Lung microvascular endothelial cell (primary cell): ENCODE data around the gene ANO4. TPM values are rescaled to one million over a fixed set of nuclear protein-coding genes. Genes with fewer than 3 reads are reported as not detected.
"Not testable (repeated sequence)": the region's sequence is repeated elsewhere in the genome, so short reads cannot be mapped to it uniquely, and the experiment has no call there.

Source experiments
- DNase-seq, 2 donors: peaks; one replicate each; pipeline versions ENCODE4 v3.0.0 to v3.0.0-alpha.2; 2010; ENCODE audit warnings: low read depth in 2 of 2
- total RNA-seq: library from RNA; depleted of rRNA; stranded (reverse); fragments of >200 nt; gene quantifications from 2 replicates; pipeline ENCODE4 v1.2.1, GENCODE V29; 2014

ANO4 gene
- total RNA-seq, 1 donor from 2014 or later: 0.99 TPM

DNA sequence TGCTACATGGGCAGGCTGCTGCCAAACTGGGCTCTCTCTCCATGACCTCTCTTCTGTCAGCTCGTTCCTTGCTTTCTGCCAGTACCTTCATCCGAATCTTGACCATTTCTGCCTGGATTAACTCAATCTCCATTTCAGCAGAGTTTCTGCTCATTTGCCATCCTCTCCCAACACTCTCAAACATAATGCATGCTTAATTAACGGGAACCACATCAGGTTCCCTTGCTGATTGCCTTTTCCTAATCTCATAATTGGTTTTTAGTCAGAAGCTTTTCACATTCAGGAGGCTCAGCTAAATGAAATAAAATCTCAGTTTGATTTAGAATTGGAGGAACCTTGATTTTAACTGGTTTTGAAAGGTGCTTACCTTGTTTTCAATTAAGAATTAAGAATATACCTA is 288.1 kb downstream of the ANO4 start:
- DNase-seq: no peak

- peak in 1 of 2 donors; percentile 89 for DNase-seq
Observed at GRCh38 chr12:101086490-101087135, 292.0 kb downstream of the ANO4 start.

GRCh38 chr12:101087920-101088319 is 293.3 kb downstream of the ANO4 start:
- no peak for DNase-seq

GRCh38 chr12:101089271-101089670 is 294.7 kb downstream of the ANO4 start:
- DNase-seq: no peak

GRCh38 chr12:101090222-101090621 is 295.6 kb downstream of the ANO4 start:
- not testable (repeated sequence) for DNase-seq

- no peak for DNase-seq
Observed at GRCh38 chr12:101097829-101098580, 303.4 kb downstream of the ANO4 start.

DNA sequence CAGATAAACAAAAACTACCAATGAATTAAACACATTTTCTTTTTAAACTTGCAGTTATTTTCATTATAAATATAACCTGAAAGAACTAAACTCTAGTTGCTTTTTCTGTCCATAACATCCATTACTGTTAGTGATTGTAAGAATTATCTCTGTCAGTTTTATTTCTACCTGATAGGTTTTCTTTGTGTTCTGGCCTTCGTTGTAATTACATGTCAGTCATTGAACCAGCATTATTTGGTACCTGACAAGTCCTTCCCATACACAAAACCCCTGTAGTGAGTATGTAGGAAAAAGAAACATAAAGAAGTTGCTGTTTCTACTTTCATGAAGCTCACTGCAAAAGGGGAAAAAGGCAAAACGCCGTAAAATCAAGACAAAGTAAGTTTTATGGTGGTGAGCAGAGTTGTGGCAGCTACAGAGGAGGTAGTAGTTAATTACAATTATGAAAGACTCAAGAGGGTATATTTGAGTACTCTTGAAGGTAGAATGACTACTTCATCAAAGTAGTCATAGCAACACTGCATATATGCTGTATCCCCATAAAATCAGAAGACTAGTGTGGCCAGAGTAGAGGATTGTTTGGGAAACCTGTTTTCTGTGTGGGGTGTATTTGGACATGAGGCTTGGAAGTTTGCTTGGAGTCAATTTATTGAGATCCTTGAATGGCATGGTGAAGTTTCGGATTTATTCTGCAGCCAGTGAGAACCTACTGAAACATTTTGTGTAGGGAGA is 312.6 kb downstream of the ANO4 start:
- no peak for DNase-seq

DNA sequence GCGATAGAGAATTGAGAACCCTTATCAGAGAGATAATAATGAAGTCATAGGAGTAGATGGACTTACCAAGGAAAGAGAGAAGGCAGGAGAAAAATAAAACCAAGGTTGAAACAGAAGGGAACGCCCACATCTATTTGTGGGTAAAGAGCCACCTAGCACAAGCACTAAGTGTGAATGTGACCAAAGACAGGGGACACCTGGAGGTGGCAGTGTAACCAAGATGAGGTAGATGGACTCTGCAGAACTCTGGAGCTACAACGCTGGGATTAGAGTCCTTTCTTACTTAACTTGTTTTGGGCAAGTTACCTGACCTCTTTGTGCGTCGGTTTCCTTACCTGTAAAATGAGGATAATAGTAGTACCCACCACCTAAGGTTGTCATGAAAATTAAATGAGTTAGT is 313.6 kb downstream of the ANO4 start:
- no peak for DNase-seq

DNA sequence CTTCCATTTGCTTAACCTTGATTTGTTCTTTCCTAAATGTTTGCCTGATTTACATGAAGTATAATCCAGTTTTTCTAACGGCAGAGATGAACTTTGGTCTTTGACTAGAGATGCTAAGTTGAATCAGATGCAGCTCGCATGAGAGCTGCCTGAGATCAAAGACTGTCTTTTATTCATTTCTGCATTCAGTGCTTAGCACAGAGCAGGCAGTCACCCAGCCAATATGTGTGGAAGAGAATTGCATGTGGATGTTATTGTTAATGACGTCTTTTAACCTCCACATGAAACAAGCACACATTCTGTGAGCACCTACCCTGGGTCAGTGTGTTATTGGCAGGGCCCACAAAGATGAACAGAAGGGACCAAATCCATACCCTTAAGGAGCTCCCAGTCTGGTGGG is 316.3 kb downstream of the ANO4 start:
- DNase-seq: no peak

- no peak for DNase-seq
Observed at GRCh38 chr12:101111441-101111840, 316.9 kb downstream of the ANO4 start.

DNA sequence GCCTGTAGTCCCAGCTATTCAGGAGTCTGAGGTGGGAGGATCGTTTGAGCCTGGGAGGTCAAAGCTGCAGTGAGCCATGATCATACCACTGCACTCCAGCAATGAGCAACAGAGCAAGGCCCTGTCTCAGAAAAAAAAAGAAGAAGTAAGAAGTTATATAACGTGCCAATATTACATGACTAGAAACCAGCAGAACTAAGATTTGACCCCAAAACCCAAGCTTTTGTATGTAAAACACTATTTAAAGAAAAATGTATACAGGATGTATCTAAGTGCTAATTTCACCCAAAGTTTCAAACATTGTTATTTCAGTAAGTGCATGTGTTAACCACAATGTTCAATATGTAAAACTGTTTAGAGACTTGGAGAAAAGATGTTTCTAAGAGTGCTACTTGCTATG is 320.8 kb downstream of the ANO4 start:
- DNase-seq: no peak

DNA sequence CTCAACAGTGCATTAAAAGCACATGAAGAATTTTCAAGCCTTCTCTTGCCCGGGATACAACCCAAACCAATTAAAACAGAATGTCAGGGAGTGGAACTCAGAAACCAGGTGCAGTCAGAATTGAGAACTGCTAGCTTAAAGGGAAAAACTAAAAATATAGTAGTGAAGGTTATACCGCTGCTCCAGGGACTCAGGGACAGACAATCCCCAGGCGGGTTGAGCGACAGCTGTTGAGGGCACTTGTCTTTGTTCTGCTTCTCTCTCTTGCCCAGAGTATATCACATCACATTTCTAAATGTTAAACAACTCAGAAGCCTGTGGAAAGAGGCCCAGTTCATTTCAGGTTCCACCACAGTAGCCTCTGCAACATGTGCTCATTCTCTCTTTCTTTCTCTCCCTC is 322.3 kb downstream of the ANO4 start:
- DNase-seq: no peak

DNA sequence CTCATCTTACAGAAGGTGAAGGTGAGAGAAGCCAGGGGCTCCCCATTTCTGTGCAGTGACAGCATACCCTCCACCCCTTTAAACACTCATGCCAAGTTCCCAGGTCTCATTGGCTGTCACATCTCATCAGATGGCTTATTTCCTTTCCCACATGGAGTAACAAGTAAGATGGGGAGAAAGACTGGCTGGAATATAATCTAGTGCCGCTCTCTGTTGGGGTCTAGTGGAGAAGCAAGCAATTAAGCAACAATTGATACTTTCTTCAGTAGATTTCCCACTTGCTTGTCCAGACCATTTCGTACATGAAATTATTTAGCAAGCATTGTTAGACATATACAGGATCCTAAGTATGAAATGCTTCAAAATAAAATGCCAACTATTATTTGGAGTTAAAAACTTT is 323.3 kb downstream of the ANO4 start:
- DNase-seq: no peak

GRCh38 chr12:101127521-101128219 is 333.1 kb downstream of the ANO4 start:
- DNase-seq: no peak

DNA sequence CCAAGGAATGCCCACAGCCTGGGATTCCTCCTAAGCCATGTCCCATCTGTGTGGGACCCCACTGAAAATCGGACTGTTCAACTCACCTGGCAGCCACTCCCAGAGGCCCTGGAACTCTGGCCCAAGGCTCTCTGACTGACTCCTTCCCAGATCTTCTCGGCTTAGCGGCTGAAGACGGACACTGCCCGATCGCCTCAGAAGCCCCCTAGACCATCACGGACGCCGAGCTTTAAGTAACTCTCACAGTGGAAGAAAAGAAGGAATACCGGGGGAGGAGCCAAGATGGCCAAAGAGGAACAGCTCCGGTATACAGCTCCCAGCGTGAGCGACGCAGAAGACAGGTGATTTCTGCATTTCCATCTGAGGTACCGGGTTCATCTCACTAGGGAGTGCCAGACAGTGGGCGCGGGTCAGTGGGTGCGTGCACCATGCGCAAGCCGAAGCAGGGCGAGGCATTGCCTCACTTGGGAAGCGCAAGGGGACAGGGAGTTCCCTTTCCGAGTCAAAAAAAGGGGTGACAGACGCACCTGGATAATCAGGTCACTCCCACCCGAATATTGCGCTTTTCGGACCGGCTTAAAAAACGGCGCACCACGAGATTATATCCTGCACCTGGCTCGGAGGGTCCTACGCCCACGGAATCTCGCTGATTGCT is 351.3 kb downstream of the ANO4 start:
- DNase-seq: not testable (repeated sequence)

DNA sequence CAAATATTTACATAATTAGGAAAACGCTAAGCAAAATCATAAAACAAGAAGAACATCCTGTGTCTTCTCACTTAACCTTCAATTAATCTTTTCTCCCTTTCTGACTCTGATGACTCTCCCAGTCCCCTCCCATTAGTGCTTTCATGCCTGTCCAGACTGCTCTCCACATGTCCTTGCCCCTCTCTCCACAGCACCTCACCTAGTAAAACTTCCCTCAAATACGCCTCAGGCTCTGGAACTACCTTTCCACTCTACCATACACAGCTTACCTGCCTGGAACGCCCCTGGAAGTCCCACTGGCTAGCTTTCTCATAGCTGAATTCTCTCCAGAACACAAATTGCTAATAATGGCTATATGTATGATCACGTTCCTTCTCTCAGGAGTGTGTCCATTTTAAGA is 370.7 kb downstream of the ANO4 start:
- no peak for DNase-seq

- DNase-seq: peak; percentile 7 to 83
Observed at GRCh38 chr12:101166866-101167265, 372.3 kb downstream of the ANO4 start.

DNA sequence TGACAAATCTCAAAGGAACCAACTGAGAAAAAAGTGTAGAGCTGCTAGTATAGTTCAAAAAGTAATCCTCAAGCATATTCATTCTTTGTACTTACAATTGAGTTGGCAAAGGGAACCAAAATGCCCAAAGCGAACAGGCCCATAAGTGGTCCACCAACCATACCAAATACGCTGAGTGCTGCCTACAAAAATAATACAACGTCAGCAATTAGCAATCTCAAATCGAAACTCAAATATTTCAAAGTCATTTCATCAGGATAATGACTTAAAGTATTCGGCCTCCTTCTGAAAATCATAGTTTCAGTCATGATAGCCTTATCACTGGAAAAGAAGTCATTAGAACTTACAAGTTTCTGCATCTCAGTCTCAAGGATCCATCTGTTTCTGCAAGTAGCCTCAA is 373.4 kb downstream of the ANO4 start:
- no peak for DNase-seq

- DNase-seq: peak in 1 of 2 donors; percentile 45
Observed at GRCh38 chr12:101172316-101172715, 377.7 kb downstream of the ANO4 start.

GRCh38 chr12:101173197-101173749 is 378.7 kb downstream of the ANO4 start:
- DNase-seq: no peak

DNA sequence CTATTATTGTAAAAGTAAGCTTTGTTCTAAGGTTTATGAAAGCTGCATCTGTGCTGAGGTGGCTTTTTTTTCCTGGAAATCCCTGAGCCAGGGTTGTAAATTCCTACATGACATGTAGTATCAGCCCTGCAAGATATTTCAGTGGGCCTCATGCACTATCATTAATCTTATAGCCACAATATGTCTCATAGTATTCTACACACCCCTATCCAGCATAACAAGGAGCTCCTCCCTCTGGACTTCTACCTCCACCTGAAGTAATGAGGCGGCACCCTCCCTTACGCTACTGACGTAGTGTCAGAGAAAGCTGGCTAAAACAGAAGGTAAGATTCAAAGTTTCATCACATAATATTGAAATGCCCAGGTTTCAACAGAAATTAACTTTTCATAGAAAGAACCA is 380.0 kb downstream of the ANO4 start:
- no peak for DNase-seq
